Stimulated activated CD4-positive, alpha-beta T cell treated with anti-CD3 and anti-CD28 coated beads, TNF-alpha, amount 100 ng/mL, for 1 hour (primary cell): ENCODE measurements around the gene TRPC4.

ENCODE experiments used
- DNase-seq, 3 donors: peaks; one replicate each; pipeline ENCODE4 v3.0.0-alpha.2; 2020; ENCODE audit warnings: low read depth in 3 of 3, low spot score in 1 of 3

TRPC4 gene

DNA sequence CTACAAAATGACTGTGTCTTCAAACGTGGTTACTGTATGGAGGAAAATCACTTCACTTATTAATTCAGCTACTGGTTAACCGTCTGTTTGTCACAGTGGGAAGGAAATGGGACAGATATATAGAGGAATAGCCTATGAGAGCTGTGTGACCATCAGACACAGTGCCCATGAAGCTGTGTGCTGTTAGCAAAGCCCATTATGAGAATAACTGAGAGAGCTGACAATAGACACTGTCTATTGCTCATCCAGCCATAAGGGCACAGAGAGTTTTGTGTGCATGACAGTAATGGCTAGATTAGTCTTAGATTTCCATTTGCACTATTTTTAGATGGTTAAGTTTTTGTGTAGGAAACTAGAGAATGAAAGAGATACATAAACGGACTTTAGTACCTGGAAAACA is 206.9 kb downstream of the TRPC4 start:
- no peak for DNase-seq

DNA sequence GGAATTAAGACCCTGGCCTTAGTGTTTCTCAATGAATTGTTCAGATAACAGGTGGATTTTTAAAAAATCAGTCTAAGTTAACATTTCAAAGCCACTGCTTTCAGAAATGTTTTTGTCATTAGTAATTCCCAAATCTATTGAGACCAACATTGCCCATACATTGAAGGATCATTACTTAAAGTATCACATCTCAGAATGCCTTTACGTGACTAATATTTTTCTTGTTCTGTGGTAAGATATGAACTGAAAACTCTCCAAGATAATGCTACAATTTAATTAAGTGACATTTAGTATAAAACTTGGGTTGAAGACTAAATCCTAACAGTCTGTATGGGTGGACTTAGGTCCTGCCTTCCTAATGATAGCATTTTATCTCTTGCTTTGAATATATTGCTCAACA is 211.6 kb downstream of the TRPC4 start:
- DNase-seq, result no peak

DNA sequence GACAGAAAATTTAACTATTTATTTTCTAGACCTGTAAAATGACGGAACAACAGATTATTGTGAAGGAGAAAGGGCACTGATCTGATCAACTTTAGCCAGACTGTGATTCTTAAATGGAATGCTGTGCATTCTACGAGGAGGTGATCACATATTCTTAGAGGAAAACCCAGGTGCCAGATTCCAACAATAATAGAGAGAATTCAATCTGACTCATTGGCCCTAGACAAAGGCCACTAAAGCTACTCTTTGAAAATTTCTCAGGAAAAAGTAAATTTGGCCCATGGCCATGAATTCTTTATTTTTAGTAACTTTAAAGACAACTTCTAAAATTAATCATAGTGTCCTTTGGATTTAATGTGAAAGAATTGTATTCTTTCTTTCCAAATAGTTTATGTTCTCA is 212.4 kb downstream of the TRPC4 start:
- DNase-seq, result no peak

DNA sequence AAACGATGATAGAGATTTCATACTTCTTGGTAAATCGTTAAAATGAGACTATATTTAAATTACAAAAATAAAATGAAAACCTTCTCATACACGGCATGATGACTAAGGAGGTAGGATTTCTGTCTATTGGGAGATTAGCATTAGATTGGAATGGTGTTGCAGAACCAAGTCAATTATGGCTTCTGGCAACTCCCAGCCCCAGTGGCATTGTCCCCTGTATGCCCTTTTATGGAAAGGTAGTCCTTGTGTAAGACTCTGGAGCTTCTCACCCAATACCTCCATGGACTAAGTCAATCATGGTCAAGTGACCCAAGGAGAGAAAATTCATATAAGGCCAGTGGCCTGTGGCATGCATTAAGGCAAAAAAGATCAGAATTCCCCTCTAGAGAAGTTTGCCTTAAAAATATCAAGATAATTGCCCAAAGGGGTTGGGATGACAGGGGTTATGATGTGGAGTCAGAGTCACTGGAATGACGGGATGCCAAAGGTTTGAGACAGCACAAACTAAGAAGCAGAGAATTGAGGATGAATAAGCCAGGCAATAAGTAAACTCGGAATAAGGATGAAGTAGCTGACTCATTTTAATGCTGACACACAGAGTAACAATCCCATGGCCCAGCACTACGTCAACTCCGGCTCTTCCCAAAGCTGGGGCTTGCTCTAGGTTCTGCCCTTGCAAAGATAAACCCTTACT is 213.2 kb downstream of the TRPC4 start:
- no peak for DNase-seq

DNA sequence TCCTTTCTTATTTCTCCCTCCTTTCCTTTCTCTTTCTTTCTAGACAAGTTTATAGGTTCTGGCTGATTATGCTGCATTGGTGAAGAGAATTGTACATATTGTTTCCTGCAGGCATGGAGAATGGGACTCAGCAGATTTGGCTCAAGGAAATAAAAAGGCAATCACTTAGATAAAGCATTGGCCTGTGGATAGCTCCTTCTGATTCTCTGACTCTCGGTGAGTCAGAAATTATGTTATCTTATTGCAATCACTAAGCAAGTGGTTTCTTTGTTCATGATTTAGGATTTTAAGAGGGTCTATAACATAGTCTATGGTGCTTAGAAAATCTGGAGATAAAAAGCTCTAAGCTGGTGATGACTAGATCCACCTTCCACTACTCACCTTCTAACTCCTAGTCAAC is 217.0 kb downstream of the TRPC4 start:
- no peak for DNase-seq

DNA sequence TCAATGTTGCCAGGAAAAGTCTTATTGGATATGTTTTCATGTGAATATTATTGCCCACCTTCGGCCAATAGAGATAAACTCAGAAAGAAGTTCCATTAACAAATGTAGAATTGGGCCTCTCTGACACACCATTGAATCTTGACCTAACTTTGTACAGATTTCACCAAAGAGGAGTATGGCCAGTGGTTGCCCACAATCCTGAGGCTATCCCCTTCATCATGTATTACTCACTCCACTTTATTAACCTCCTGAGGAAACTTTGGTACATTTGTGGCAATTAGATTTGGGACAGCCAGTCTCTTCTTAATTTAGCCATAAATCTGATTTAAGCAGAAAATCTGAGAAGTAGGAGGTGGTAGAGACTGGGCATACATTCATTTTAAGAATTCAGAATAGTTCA is 217.7 kb downstream of the TRPC4 start:
- no peak for DNase-seq

DNA sequence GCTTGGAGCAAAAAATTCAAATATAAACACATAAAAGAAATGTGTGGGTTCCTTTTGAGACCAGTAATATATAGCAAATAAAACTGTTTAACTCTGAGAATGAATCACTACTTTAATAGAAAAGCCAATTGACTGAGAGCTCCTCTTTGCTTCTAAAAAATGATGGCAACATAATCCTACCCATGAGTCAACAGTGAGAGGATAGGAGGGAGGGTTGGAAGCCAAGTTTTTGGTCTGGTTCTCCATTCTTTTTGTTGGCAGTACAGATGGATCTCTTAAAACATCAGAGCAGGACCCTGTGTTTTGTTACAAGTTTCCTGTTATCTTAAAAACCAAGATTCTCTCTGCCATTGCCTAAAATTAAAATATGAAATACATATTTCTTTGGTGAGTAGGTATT is 221.0 kb downstream of the TRPC4 start:
- no peak for DNase-seq

DNA sequence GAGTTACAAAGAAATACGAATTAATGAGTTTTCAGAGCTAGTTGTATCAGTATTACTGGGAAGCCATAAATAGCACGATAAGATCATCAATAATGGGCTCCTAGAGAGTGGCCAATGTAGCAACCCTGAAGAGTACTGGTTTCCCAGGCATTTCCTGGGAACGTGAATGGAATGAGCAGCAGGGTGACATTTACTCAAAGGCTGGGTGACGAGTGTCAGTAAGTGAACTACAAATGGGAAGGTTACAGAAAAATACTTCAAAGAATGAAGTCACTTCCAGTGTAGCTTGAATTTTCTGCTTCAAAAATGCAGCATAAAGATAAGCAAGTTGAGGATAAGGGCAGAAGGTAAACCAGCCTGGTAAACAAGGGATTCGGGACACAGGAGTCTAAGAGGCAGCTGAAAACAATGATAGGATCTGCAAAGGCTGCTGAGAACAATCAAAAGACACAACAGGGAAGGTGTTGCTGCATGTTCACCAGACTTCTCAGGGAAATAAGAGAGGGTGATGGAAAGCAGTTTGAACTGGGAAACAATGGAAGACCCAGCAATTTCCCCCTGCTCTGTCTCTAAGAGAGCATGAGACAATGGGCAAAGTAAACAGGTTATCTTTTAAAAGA is 222.4 kb downstream of the TRPC4 start:
- no peak for DNase-seq

DNA sequence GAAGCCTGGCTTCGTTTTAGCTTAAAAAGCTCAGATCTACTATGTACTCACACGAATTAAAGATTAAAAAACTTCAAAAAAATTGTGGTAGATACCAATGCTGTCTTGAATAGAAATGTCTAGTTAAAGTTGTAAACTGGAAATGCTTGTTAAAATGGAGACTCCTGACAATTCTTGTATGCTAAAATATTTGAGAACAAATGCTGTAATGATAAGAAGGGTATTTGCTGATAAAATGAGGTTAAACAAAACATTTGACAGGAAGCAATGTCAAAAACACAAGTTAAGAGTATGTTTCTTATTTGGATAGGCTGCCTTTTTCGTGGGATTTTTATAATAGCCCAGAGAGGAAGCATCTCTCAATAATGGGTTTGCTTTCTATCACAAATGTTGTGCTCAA is 223.0 kb downstream of the TRPC4 start:
- DNase-seq, result no peak

DNA sequence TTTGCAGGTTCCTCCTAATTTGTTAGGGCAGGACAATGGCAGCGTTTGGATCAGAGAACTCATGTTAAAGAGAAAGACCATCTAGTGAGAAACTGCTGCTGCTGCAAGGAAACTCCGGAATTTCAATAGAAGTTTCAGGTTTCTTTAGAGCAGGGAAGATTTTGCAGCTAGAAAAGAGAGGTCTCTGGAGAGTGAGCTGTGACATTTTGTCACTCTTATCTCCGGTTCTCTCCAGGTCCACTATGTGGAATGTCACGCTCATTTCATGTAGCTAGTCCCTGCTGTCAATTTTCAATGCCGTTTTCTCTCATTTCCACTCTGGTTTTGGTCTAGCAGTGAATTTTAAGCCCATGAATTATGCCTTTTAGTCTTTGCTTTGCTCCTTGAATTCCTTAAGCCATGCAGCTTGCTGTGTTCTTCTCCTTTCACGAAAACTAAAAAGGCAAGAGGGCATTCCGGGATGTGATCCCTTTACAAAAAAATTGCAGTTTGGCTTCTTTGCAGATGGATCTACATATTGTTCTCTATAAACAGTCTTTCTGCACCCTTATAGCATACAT is 224.3 kb downstream of the TRPC4 start:
- DNase-seq, result no peak

DNA sequence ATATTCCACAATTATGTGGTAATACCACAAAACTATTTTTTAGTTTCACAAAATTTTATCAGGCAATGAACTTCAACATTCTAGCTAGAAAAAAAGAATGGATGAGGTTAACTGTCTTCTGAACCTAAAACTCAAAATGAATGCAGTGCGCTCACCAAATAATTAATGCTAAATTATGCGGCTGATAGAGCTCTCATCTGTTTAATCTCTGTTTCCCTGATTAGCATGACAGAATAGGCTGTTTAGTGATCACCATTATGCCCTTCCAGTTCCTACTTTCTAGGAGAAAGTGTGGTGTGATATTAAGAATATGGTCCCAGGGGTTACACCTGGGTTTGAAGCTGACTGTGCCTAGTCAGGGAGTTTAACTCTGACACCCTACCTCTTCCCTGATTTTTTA is 228.2 kb downstream of the TRPC4 start:
- DNase-seq, result no peak

DNA sequence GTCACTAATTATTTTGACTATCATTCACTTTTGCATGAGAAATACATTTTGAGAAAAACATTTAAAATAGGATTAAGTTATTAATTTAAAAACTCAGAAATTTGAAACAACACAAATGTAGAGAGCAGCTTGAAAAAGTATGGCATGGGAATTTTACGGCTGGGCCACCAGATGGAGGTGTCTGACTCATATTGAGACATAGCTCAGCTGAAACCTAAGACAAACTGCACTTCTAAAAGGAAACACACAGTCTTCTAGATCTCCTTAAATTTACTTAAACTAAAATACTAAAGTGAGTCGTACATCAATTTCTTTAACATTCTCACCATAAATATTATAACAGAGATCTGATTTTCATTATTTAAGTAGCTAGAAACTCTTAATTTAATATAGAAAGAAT is 229.1 kb downstream of the TRPC4 start:
- no peak for DNase-seq

DNA sequence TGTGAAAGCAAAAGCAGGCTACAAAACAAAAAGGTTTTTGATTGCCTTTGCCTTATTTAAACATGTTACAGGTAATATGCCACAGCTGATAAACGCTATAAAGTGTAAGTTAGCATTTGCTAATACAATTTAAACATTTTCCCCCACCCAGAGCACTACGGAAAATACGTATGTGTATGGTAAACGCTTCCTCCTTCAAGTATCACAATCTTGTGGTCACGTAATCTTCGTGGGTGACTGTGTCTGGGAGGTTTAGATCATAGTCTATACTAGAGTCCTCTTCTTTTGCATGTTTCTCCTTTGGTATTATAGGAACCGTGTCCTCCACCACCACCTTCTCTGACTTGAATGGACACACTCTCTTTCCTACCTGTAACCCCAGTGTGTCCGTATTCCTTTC is 232.9 kb downstream of the TRPC4 start:
- DNase-seq, result no peak

DNA sequence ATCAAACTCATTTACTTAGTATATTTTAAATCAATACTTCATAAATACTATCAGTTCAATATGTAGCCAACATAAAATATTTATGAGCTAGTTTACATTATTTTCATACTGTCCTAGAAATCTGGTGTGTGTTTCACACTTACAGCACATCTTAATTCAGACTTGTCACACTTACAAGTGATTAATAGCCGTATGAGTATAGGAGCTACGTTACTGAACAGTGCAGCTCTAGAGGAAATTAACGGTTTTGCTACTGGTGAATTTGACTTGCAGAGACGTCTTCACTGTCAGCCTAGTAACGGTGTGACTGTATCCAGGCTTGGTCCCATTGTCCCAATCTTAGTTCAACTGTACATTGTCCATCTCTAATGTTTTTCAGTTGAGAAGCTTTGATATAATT is 237.3 kb downstream of the TRPC4 start:
- DNase-seq, result no peak

DNA sequence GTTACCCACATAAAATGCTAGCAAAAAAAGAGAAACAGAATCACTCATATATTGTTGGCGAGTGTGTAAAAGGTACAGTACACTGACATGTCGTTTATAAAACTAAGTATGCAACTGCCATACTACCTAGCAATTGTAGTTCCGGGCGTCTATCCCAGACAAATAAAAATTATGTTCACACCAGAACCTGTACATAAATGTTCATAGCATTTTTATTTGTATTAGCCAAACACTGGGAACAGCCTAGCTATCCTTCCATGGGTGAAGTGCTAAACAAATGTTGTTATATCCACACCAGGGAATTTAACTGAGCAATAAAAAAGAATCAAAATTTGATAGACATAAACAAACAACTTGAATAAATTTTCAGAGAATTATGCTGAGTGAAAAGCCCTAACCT is 242.1 kb downstream of the TRPC4 start:
- no peak for DNase-seq

DNA sequence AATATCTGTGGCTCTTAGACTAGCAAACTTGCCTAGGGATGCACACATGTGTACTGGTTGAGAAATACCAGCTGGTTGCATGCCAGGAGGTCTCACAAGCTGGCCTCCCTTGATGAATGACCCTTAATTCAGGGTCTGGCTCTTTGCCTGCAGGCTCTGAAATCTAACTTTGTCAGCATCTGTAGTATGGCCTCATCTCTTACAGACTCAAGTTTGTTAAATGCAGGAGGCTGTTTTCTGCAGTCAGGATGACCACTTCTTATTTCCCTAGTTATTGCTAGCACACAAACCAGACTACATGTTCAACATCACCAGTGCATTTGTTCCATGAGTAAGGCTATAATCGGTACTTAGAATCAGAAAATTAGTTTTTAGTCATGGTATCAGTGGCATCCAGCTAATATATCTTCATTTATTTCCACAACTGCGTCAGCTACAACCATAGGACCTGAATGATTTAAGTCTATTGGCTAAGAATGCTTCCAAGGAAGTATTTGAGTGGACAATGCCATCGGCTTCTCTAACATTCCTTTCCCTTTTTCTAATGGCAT is 247.7 kb downstream of the TRPC4 start:
- no peak for DNase-seq

DNA sequence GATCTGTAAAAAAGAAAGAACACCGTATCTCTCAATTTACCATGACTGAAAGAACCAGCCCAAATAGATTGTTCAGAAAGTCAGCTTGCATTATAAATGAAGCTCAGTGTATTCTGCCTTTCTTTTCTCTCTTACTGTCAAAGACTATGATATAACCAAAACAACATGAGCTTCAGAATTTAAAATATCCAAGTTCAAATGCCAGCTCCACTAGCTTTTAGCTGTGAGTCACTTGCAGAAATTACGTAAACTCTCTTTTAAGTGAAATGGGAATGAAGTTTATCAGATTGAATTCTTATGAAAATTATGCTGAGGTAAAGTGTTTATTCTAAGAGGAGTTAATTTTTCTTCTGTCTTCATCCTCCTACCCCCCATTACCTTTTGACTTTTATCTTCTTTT is 251.0 kb downstream of the TRPC4 start:
- no peak for DNase-seq

DNA sequence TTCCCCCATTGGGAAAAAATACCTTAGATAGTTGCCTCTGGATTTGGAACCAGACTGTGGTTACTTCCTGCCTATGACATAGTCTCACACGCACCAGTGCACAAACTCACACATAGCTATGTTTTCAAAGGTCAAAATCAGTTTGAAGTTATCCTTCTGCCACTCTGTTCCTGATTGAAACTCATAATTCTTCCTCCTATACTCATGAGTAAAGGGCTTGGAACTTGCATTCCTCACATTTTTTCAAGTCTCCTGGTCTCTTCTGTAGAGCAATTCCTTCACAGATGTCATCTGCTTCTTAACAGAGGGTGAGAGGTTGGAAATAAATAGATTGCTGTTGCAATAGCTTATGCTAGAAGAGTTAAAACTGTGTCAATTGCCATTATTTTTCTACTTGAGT is 252.4 kb downstream of the TRPC4 start:
- DNase-seq, result no peak

DNA sequence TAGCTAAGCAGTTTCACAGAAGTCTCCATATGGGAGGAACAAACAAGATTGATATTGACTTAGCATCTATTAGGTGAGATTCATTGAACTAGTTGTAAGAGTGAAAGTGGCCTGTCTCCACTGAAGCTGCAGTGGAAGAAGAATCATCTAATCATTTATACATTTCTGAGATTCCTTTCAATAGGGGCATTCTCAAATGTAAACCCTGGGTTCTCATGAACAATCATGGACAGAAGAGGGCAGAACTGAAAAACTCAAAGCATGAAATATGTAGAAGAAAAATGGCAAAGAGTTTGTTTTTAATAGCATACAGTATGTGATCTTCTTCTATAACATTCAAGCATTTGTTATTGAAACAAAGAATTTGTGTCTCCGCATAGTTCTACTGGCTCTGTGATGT is 253.4 kb downstream of the TRPC4 start:
- DNase-seq, result no peak

DNA sequence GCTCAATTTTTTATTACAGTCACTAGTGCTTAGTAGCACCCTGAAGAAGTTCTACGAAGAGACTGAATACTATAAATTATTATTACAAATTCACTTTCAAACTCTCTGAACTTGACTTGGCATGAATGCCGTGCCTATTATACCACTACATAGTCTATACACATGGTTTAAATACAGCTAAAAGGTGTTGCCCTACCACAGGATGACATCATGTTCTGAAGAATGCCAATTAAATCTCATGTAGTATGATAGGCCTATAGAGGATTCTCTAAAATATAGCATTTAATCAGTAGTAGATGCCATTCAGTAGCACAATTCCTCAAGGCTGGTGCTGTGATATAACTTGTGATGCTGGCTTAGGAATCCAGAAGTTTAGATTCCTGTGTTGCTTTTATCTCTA is 254.3 kb downstream of the TRPC4 start:
- DNase-seq, result no peak

DNA sequence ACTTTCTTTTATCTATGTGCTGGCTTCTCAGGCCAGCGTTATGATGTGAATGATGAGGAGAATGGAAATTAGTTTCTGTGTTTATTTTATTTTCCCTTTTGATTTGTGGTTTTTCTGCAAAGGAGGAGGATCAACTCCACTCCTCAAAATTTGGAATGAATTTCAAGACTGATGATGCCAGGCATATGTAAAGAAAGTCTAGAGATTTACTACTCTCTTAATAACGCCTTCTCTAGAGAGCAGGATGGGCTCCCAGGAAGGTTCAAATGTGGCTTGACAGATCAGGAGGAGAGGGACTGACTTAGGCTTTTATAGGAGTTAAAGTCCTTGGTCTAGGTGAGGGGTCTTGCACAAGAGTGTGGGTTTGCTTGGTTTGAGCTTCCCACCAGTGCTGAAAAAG is 255.9 kb downstream of the TRPC4 start:
- DNase-seq, result no peak

DNA sequence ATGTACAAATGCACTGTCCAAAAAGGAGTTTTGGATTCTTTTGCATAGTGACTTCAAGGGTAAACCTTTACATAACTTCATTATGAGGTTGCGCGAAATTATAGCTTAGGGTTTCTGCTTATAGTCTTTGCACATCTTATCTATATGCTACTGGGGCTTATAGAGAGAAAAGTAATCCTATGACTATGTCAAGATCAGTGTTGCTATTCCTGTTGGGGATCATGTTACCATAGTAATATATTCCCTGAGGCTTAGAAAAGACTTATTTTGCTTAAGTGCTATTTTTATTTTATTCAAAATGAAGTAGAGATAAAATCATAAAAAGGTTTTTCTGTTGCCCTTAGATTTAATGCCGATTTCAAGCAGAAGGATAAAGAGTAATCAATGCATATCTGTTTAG is 256.3 kb downstream of the TRPC4 start:
- no peak for DNase-seq
